SKM-1 treated with dmso at 0.1 percent for 144 hours (cell line): ENCODE results near the gene TMEM208.

Source experiments
- DNase-seq: peaks from one replicate; lab custom pipeline; 2025; ENCODE audit not compliant: unreplicated experiment; lab: John Stamatoyannopoulos, UW

Gene TMEM208

GRCh38 chr16:67208154-67208896 lies 18.6 kb upstream of the TMEM208 start:
- DNase-seq = no peak

GRCh38 chr16:67209565-67209964 lies 17.4 kb upstream of the TMEM208 start:
- DNase-seq = no peak

- no peak for DNase-seq
Observed at GRCh38 chr16:67210069-67210937, 16.6 kb upstream of the TMEM208 start.

DNA sequence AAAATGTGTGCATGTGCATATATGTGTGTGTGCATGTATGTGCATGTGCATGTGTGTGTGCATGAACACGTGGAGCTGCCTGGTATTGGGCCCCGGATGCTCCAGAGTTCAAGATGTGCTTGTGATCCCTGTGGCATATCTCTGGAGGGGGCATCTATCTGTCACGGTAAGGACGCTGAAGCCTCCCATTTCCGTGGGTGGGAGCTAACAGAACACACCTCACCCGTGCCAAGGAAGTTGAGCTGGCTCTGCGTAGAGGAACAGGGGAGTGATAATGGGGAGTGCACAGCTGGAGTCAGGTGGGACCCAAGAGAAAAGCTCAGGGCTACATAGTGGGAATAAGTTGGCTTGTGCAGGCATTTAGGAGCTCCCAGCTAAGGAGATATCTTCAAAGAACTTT lies 15.3 kb upstream of the TMEM208 start:
- no peak for DNase-seq

GRCh38 chr16:67212766-67213165 lies 14.2 kb upstream of the TMEM208 start:
- DNase-seq = no peak

GRCh38 chr16:67213197-67214019 lies 13.5 kb upstream of the TMEM208 start:
- DNase-seq = no peak

- DNase-seq = no peak
Observed at GRCh38 chr16:67215706-67216105, 11.2 kb upstream of the TMEM208 start.

DNA sequence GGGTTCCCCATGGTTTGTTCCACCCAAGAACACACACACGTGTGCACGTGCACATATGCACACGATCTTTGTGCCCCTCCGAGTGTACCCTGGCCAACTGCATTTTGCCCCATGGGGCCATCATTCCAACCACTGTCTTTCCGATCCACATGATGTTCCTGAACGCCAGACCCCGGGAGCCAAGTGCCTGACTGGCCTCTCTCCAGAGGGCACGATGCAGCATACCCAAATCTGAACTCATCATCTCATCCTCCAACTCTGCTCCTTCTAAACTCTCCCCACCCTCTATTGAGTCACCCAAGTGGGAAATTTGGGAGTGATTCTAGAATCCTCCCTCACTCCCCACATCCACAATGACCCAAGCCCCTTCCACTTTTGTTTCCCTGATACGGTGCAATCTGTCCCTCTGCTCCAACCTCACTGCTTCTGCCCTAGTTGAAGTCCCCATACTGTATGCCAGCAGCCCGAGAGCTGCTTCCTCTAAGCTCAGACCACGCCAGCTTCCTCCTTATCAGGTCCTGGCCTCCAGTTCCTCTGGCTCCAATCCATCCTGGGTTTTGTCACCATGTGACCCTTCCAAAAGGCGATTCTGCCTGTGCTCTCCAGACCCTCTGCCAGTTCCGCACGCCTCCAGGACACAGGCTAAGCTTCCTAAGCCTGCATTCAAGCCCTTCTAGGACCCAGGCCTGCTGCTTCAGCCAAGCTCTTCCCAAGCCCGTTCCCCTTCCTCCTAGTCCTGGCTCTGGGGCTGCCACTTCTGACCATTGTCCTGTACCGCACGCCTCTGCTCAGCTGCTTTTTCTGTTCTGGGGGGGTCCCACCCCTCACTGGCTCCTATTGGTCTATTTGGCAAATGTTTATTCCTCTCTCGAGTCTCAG lies 10.1 kb upstream of the TMEM208 start:
- DNase-seq = peak; percentile 71

DNA sequence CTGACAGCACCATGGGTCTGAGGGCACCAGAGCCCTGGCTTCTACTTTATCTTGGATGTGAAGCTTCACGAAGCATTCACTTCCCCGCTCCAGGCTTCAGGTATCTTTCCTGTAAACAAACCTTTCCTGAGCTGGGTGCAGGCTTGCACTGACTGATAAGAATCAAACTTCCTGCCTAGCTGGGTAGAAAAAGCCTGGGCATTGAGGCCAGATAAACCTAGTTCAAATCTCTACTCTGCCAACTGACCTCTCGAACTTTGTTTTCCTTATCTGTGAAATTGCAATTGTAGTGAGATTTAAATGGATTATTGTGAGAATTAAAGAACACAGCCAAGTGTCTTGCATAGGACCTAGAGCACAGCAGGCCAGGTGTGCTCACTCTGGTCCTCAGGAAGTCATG lies 2.9 kb upstream of the TMEM208 start:
- no peak for DNase-seq

GRCh38 chr16:67226295-67226803 lies 581 bp upstream of the TMEM208 start:
- no peak for DNase-seq

- no peak for DNase-seq
Observed at GRCh38 chr16:67227567-67227921, 614 bp downstream of the TMEM208 start.

DNA sequence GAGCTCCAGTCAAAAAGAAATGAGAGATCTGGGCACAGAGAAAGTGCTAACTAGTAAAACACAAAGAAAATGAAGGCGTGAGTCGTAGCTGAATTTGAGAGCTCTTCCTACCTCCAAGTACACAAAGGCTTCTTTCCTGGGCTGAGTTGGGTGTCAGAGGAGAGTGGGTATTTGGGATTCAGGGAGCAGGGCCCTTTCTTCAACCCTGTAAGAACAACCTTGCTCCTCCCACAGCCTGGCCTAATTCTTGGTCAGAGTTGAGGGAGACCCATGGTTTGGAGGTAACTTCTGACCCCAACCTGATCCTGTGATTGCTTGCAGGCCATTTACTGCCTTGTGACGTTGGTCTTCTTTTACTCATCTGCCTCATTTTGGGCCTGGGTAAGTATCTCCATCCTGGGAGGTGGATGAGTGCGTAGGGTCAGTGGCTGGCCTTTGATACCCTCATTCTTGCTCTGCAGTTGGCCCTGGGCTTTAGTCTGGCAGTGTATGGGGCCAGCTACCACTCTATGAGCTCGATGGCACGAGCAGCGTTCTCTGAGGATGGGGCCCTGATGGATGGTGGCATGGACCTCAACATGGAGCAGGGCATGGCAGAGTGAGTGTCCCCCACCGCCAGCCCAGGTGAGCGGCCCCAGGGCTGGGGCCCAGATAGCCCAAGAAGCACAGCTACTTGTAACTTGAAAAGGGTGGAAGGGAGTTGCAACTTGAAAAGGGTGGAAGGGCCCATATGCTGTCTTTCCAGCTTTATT lies 1.3 kb downstream of the TMEM208 start:
- DNase-seq = no peak

DNA sequence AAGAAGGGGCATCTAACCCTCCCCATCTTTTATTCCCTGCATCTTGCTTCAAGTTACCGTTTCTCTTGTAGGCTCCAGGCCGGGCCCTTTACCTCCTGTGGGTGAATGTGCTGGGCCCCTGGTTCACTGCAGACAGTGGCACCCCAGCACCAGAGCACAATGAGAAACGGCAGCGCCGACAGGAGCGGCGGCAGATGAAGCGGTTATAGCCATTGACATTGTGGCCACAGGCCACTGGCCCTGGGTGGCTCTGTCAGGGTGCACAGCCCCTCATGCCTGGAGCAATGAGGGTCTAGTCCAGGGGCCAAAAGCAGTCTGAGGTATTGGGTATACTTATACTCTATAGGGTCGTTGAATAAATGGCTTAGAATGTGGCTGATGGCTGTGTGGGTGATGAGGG lies 2.0 kb downstream of the TMEM208 start:
- no peak for DNase-seq

DNA sequence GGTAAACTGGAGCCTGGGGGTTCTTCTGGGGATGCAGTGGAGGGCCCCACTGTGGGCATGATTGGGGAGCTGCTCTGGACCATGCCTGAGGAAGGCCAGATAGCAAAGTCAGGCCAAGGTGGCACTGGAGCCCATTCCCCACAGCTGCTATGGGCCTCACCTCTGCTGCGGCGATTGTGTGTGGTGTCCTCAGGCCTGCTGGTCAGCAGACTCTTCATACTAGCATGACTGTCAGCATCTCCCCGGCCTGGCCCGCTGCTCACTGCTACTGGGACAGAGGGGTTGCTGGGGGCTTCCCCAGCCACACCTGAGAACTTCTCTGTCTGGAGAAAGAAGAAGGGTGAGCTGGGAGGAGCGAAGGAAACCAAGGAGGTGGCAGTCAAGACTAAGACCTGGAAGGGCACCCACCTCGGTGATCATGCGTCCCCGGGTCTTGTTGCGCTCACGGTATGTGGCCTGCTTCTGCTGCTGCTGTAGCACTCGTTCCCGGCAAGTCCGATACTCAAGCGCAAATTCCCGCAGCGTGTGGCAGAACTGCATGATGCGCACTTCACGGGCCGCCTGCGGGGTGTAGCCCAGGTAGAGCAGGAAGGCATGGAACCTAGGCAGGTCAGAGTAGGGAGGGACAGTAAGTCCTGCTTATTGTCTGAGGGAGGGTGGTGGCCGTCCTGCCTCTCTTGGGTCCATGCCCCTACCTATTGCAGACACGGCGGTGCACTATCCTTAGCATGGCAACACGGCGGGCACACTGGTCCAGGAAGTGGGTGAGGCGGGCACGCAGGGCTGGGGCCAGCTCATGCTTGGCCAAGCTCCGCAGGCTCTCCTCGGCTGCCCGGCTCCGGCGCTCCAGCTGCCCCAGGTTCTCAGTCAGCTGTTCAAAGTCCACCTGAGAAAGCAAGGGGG lies 3.2 kb downstream of the TMEM208 start:
- DNase-seq = no peak

DNA sequence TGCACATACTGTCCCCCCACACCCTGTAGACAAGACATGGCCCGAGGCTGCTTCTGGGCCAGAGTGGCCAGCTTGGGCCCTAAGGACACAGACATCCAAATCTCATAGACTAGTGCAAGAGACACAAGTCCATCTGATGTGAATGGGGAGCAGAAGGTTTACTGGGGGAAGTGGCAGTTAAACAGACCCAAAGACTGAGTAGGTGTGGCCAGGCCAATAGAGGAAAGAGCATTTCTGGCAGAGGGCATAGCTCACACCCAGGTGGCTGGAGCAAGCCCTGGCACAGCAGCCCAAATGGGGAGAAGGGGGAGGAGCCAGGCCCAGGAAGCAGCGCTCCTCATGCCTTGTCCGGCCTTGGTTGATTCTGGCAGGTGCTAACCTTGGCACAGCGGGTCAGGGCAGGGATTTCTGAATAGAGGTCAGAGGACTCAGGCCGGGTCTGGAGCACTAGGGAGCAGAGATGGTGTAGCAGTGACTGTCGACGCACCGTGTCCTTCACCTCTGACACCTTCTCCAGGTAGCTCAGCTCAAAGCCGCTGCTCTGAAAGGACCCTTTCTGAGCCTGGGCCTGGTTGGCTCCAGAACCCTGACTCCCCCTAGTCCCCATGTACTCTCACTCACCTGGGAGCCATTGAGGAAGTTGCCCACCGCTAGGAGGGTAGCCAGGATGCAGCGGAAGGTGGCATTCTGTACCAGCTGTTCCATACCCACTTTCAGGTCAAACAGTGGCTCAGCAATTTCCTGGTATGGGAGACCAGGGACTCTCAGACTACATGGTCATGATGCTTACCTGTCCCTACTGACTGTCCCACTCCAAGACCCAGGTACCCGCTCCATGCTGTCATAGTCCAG lies 4.1 kb downstream of the TMEM208 start:
- no peak for DNase-seq

- DNase-seq = no peak
Observed at GRCh38 chr16:67233596-67233995, 6.7 kb downstream of the TMEM208 start.

GRCh38 chr16:67234180-67234597 lies 7.3 kb downstream of the TMEM208 start:
- no peak for DNase-seq
